CD4-positive, alpha-beta T cell treated with Interleukin-15 for 1 hour (primary cell): Measurements from ENCODE around the gene TOX3.

Experiments used
- DNase-seq: peaks from one replicate; pipeline ENCODE4 v3.0.0-alpha.2; 2020

The TOX3 gene

DNA sequence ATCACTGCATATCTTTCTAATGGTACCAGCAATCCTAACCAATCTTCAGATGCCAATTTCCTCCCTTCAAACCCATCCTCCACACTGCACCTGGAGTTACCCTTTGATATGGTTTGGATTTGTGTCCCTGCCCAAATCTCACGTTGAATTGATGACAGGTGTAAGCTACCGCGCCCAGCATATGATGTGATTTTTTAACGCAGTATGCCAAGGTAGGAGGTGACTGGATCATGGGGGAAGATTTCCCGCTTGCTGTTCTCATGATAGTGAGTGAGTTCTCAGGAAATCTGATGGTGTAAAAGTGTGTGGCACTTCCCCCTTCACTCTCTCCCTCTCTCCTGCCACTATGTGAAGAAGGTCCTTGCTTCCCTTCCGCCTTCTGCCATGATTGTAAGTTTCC, 57.0 kb downstream of the TOX3 start:
- no peak for DNase-seq

DNA sequence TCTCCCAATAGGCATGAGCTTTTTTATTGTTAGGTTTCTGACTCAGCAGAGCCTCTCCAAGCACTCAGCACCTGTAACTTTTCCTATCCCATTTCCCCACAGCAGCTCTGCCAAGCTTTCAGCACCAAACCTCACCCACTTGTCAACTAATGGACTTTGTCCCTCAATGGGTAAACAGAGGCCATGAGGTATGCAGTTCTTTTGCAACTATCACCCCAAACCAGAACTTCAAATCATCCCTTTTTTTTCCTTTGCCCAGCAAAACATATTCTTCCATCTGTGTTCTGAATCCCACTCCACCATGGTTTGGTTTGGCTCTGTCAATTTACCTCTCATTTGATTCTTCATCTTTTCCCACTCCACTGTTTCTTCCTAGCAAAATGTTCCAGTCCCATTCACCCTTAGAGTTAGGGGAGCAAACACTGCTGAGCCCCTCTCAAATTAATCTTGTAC, 58.1 kb downstream of the TOX3 start:
- DNase-seq: no peak

GRCh38 chr16:52487849-52488457, 59.0 kb downstream of the TOX3 start:
- DNase-seq: no peak

DNA sequence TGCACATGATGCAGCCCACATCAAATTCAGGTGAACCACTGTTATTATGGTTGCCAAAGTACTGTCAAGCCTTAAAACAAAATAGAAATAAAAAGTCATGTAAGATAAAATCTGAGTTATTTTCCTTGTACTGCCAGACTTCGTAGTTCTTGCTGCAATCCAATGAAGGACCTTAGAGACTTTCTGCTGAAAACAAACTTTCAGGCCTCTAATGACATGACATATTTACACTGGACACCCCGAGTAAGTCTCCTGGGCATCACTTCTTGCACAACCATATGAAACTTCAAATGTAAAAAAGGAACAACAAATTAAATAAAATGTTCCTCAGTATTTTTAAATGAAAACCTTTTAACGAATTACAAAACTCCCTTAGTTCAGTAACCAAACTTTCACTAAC, 66.7 kb downstream of the TOX3 start:
- DNase-seq: no peak

DNA sequence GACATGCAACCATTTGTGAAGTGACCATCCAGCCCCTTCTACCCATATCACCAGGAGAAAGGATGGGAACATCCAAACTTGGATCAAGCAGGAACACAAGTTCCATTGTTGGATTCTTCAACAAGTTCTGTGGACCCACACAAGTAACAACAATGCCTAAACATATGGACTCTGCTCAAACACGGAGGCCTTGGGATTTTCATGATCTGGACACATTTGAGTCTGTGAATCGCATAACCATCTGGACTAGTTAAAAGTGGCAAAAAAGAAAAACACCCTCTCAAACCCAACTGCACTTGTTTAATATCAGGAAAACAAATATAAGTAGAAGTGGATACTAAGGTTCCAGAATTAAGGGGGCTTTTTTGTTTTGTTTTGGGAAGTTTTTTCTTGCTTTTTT, 70.8 kb downstream of the TOX3 start:
- DNase-seq: no peak

DNA sequence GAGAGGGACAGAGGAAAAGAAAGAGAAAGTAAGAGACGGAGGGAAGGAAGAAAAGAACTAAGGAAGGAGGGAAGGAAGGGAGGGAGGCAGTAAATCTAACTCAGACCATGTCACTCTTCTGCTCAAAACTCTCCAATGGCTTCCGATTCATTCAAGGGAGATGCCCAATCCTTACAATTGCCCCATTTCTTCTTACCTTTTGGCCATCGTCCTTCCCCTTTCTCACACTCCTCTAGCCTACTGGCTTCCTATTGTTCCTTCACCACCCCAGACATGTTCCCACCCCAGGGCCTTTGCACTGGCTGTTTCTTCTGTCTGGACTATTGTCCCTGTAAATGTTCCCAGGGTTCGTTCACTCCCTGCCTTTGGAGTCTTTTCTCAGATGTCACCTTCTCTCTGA, 72.3 kb downstream of the TOX3 start:
- no peak for DNase-seq

- no peak for DNase-seq
Measured at GRCh38 chr16:52473096-52473495, 73.8 kb downstream of the TOX3 start.

- no peak for DNase-seq
Measured at GRCh38 chr16:52471650-52472370, 75.1 kb downstream of the TOX3 start.

- DNase-seq: no peak
Measured at GRCh38 chr16:52470585-52470984, 76.4 kb downstream of the TOX3 start.

- no peak for DNase-seq
Measured at GRCh38 chr16:52469775-52470174, 77.2 kb downstream of the TOX3 start.

DNA sequence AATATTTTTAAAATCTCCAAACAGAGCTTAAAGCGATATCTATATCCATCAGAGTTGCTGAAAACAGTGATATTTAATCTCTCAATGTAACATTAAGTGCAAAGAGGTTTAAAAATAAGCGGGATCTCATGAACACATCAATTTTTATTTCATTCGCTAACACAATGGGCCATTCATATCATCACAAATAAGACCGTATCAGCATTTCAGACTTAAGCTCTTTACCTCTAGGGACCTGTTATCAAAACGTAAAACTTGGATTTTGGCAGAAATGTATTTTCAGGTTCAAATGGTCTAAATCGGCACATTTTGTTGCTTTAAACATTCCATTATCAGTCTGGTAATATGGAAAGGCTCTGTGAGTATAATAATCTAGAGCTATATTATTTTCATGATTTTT, 77.9 kb downstream of the TOX3 start:
- DNase-seq: no peak

DNA sequence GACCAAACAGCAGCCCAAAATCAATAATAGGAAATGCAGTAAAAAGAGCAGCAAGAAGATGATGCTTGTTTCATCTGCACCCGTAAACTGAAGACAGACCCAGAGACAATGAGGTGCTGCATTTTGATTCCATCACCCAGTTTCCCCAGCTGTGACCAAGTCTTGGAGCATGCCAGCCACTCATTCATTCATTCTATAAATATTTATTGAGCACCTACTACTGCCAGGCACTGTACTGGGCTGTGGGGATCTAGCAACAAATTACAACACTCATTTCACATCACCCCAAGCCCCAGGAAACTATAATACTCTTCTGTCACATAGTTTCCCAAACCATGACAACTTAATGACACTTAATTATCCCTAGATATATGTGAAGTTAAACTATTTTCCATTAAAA, 79.2 kb downstream of the TOX3 start:
- no peak for DNase-seq

DNA sequence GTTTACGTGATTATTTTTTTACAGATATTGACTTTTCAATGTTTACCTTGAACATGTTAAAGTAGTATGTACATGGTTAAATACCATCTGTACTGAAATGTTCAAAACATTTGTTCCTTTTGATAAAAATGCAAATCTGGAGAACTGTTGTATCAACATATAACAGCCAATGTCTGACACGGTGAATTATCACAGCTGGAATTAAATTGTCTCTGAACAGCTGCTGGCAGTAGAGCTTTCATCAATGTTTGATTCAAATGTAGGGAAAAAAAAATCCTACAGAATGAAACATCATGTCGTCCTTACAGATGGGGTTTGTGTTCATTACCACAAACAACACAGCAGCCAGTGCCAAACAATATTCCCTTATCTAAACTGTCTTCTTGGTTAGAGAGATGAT, 79.9 kb downstream of the TOX3 start:
- no peak for DNase-seq

DNA sequence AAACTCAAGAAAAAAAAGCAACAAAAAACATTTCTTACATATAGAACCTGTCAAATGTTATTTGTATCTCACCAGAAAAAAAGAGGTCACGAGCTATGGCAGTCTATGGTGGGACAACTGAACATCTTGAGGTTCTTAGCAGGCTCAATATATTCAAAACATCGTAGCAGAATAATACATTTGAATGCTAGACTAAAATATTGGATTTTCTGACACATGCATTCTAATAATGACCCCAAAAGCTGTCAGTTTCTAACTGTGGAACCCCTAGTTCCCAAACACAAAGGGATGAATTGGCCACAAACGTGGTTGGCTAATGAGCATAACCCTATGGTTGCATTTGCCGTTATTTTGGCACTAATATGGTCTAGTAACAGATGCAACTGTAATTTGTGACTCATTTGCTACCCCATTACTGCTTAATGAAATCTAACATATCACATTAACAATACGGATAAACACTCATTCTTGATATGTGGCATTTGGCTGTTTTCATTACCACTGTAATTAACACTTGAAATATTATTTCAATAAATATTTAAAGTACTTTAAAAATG, 81.2 kb downstream of the TOX3 start:
- DNase-seq: no peak

GRCh38 chr16:52463904-52464303, 83.0 kb downstream of the TOX3 start:
- no peak for DNase-seq

GRCh38 chr16:52462816-52463215, 84.1 kb downstream of the TOX3 start:
- no peak for DNase-seq

GRCh38 chr16:52460639-52461178, 86.2 kb downstream of the TOX3 start:
- DNase-seq: no peak

DNA sequence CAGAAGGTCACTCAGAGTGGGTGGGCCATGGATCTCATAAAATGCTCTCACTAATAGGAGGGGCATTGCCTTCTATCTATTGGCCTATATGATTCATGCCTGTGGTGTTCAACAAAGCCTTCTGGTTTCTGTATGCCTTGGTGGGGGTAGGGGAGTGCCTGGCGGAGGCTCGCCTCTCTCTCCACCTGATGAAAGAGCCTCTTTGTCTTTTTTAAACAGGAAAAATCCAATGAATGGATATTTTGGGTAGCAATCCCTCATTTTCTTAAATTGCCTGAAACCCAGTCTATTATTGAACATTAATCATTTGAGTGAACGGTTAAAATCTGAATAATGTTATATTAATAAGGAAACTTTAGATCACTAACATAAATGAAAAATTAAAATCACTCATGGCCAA, 90.6 kb downstream of the TOX3 start:
- DNase-seq: no peak

- DNase-seq: no peak
Measured at GRCh38 chr16:52455549-52456277, 91.2 kb downstream of the TOX3 start.

DNA sequence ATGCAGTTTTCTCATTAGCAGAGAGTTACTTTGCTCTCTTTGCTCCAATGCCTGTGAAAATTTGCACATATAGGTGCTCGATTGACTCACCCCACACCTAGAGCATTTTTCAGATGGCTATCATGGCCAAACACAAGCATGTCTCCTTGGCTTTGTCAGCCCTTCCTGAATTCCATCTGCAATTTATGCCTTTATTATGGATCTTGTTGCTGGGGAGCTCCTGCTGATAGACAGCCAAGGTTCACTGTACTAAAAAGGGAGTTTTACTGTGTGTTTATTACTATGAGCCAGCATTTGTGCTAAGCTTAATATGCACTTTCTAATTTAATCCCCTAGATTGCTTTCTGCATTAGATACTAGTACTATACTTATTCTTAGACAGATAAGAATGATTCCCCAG, 93.3 kb downstream of the TOX3 start:
- DNase-seq: no peak

DNA sequence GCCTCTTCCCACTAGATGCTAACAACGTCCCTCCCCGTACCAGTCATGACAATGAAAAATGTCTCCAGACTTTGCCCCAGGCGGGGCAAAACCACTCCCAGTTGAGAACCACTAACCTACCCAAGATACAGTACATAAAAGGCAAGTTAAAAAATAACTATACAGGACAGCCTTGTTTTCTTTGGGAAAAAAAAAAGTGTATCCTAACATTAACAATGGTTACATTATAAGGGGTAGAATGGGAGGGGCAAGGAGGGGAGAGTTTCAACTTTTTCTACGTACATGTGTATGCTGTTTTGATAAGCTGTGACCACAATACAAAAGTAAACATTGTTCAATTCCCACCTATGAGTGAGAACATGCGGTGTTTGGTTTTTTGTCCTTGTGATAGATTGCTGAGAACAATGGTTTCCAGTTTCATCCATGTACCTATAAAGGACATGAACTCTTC, 94.9 kb downstream of the TOX3 start:
- DNase-seq: no peak

- no peak for DNase-seq
Measured at GRCh38 chr16:52450916-52451315, 96.0 kb downstream of the TOX3 start.

- no peak for DNase-seq
Measured at GRCh38 chr16:52450241-52450640, 96.7 kb downstream of the TOX3 start.

GRCh38 chr16:52446080-52446479, 100.9 kb downstream of the TOX3 start:
- DNase-seq: no peak
